H9 (cell line): ENCODE data around the gene HNRNPH1. TPM values are rescaled to one million over a fixed set of nuclear protein-coding genes. Genes with fewer than 3 reads are reported as not detected.

Experiments used
- DNase-seq: peaks from one replicate; pipeline ENCODE4 v3.0.0-alpha.2; 2017
- H2AFZ ChIP-seq: one replicate; pipeline ENCODE4 v1.6.1; 2013; ENCODE audit warnings: mild to moderate bottlenecking, low read length, control low read depth, moderate library complexity
- H2AK5ac ChIP-seq: 2 replicates; pipeline ENCODE4 v1.6.1; 2013; ENCODE audit warnings: low read length, control low read depth, mixed read lengths; ENCODE audit not compliant: insufficient read length
- H2BK120ac ChIP-seq: one replicate; pipeline ENCODE4 v1.6.1; 2013; ENCODE audit warnings: low read depth, mild to moderate bottlenecking, low read length, control low read depth, inconsistent platforms; ENCODE audit not compliant: poor library complexity, severe bottlenecking
- H2BK12ac ChIP-seq: 2 replicates; pipeline ENCODE4 v1.6.1; 2013; ENCODE audit warnings: low read length, control low read depth, mixed read lengths, low read depth; ENCODE audit not compliant: insufficient read length
- H2BK15ac ChIP-seq: 2 replicates; pipeline ENCODE4 v1.6.1; 2013; ENCODE audit warnings: low read depth, low read length, control low read depth
- H2BK20ac ChIP-seq: one replicate; pipeline ENCODE4 v1.6.1; 2013; ENCODE audit warnings: low read depth, mild to moderate bottlenecking, low read length, control low read depth, inconsistent platforms; ENCODE audit not compliant: poor library complexity, severe bottlenecking
- H2BK5ac ChIP-seq: 2 replicates; pipeline ENCODE4 v1.6.1; 2013; ENCODE audit warnings: low read length, control low read depth, mixed read lengths; ENCODE audit not compliant: insufficient read length
- H3K14ac ChIP-seq: 2 replicates; pipeline ENCODE4 v1.6.1; 2013; ENCODE audit warnings: low read length, control low read depth; ENCODE audit not compliant: insufficient read depth
- H3K18ac ChIP-seq: 2 replicates; pipeline ENCODE4 v1.6.1; 2013; ENCODE audit warnings: low read depth, mild to moderate bottlenecking, mixed read lengths, low read length, control low read depth; ENCODE audit not compliant: insufficient read length
- H3K23ac ChIP-seq: 2 replicates; pipeline ENCODE4 v1.6.1; 2013; ENCODE audit warnings: low read length, control low read depth, mixed read lengths, low read depth; ENCODE audit not compliant: insufficient read length
- H3K23me2 ChIP-seq: 2 replicates; pipeline ENCODE4 v1.6.1; 2013; ENCODE audit warnings: low read depth, mild to moderate bottlenecking, mixed read lengths, low read length, control low read depth; ENCODE audit not compliant: insufficient read length, poor library complexity, severe bottlenecking
- H3K27ac ChIP-seq: 2 replicates; pipeline ENCODE4 v1.5.1; 2013; ENCODE audit warnings: low read length, control low read depth, mixed read lengths, low read depth; ENCODE audit not compliant: insufficient read length
- H3K27me3 ChIP-seq: 2 replicates; pipeline ENCODE4 v1.6.1; 2013; ENCODE audit warnings: low read length, control low read depth, inconsistent platforms; ENCODE audit not compliant: insufficient read depth
- H3K4ac ChIP-seq: 2 replicates; pipeline ENCODE4 v1.6.1; 2013; ENCODE audit warnings: low read depth, mild to moderate bottlenecking, control low read depth, inconsistent platforms, low read length, moderate library complexity
- H3K4me1 ChIP-seq: 2 replicates; pipeline ENCODE4 v1.6.1; 2013; ENCODE audit warnings: low read length, control low read depth, inconsistent platforms; ENCODE audit not compliant: insufficient read depth
- H3K4me2 ChIP-seq: 2 replicates; pipeline ENCODE4 v1.6.1; 2013; ENCODE audit warnings: low read length, control low read depth, mixed read lengths; ENCODE audit not compliant: insufficient read length, insufficient read depth
- H3K56ac ChIP-seq: 2 replicates; pipeline ENCODE4 v1.6.1; 2013; ENCODE audit warnings: low read depth, mild to moderate bottlenecking, mixed read lengths, low read length, control low read depth; ENCODE audit not compliant: insufficient read length
- H3K79me1 ChIP-seq: 2 replicates; pipeline ENCODE4 v1.6.1; 2013; ENCODE audit warnings: low read depth, mild to moderate bottlenecking, moderate library complexity, low read length, control low read depth, inconsistent platforms; ENCODE audit not compliant: insufficient read depth, poor library complexity, severe bottlenecking
- H3K79me2 ChIP-seq: 2 replicates; pipeline ENCODE4 v1.6.1; 2013; ENCODE audit warnings: low read length, control low read depth, inconsistent platforms; ENCODE audit not compliant: insufficient read depth
- H3K9ac ChIP-seq: 2 replicates; pipeline ENCODE4 v1.6.1; 2013; ENCODE audit warnings: low read length, control low read depth, mixed read lengths; ENCODE audit not compliant: insufficient read length; ENCODE audit errors: extremely low read depth
- H3K9me3 ChIP-seq: one replicate; pipeline ENCODE4 v1.6.1; 2013; ENCODE audit warnings: low read depth, low read length, inconsistent platforms; ENCODE audit not compliant: control insufficient read depth
- H3T11ph ChIP-seq: one replicate; pipeline ENCODE4 v1.6.1; 2013; ENCODE audit warnings: mild to moderate bottlenecking, low read length, control low read depth, inconsistent platforms
- H4K20me1 ChIP-seq: one replicate; pipeline ENCODE4 v1.6.1; 2013; ENCODE audit not compliant: control insufficient read depth, insufficient read length, insufficient read depth
- H4K5ac ChIP-seq: 2 replicates; pipeline ENCODE4 v1.6.1; 2013; ENCODE audit warnings: low read depth, mild to moderate bottlenecking, mixed read lengths, low read length, control low read depth; ENCODE audit not compliant: insufficient read length
- H4K8ac ChIP-seq: replicated peaks from 2 replicates; pipeline ENCODE4 v1.6.1; 2013; ENCODE audit warnings: low read length, control low read depth, mixed read lengths, low read depth; ENCODE audit not compliant: insufficient read length
- H4K91ac ChIP-seq: 2 replicates; pipeline ENCODE4 v1.6.1; 2013; ENCODE audit warnings: low read depth, mild to moderate bottlenecking, moderate library complexity, mixed read lengths, low read length, control low read depth; ENCODE audit not compliant: insufficient read length
- H3K27ac Mint-ChIP-seq, 3 experiments: 2 replicates in 2 of 3; 3 replicates in 1 of 3; pipeline ENCODE4 v1.8.0; 2020 to 2021; ENCODE audit warnings: mixed read lengths in 3 of 3, mild to moderate bottlenecking in 1 of 3, moderate library complexity in 1 of 3
- H3K27me3 Mint-ChIP-seq: 2 replicates; pipeline ENCODE4 v1.8.0; 2021; ENCODE audit warnings: low read depth, mild to moderate bottlenecking, moderate library complexity, mixed read lengths
- H3K36me3 Mint-ChIP-seq, 3 experiments: 2 replicates in 2 of 3; 3 replicates in 1 of 3; pipeline ENCODE4 v1.8.0; 2020 to 2021; ENCODE audit warnings: low read depth in 3 of 3, mixed read lengths in 3 of 3; ENCODE audit not compliant: insufficient read depth in 1 of 3
- H3K4me1 Mint-ChIP-seq, 2 experiments: 2 replicates each; pipeline ENCODE4 v1.8.0; 2020; ENCODE audit warnings: mixed read lengths in 2 of 2
- H3K4me3 Mint-ChIP-seq, 2 experiments: 2 replicates in 1 of 2; 3 replicates in 1 of 2; pipeline ENCODE4 v1.8.0; 2020 to 2021; ENCODE audit warnings: mild to moderate bottlenecking in 2 of 2, mixed read lengths in 2 of 2, moderate library complexity in 1 of 2
- H3K9me3 Mint-ChIP-seq, 2 experiments: 2 replicates in 1 of 2; 3 replicates in 1 of 2; pipeline ENCODE4 v1.8.0; 2020; ENCODE audit warnings: mild to moderate bottlenecking in 2 of 2, mixed read lengths in 2 of 2, moderate library complexity in 1 of 2
- WGBS: extraction: QIAGEN DNeasy Blood & Tissue Kit; methylation state at CpG from one replicate; pipeline ENCODE4 v1.1.7; 2013; ENCODE audit warnings: missing lambda C conversion rate, low lambda C conversion rate, mixed read lengths; ENCODE audit not compliant: insufficient read length; ENCODE audit errors: extremely low coverage; 5-methylcytosine and 5-hydroxymethylcytosine counted together
- total RNA-seq: library from RNA; stranded (reverse); gene quantifications from 2 replicates; pipeline ENCODE4 v1.2.1, GENCODE V29; 2021
- TF ChIP-seq, protein P1 (sequence below): fragments of 200-600 bp; sonication (generic); conservative IDR thresholded peaks from 3 replicates; pipeline ENCODE4 v1.8.0; 2021; ENCODE audit warnings: antibody characterized with exemption, mild to moderate bottlenecking

HNRNPH1 gene
- total RNA-seq, 1 experiment from 2014 or later = 1,066 TPM

DNA sequence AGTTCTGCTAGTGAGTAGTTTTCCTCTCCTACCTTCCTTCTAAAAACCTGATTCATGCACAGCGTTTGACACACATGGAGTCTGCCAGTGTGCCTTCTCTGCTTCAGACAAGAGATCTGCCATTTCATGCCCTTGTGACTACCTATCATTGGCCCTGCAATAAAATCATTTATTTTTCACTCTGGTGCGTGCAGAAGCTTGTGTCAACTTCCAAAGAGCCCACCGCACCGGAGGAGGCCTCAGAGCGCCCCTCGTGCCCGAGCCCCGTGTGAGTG, 13.7 kb downstream of the HNRNPH1 start:
- Mint-ChIP-seq H3K27me3 (peaks cover 1% of the 10 kb centered on the region), H3K9me3 (no peaks in the 10 kb centered on the region; a peak in 1 of 5 replicates), H3K27ac (peak overlapping the region in 1 of 3 experiments; percentile 71; a peak in 2 of 7 replicates), H3K4me1 (peaks cover 14 to 17% of the 10 kb centered on the region in 2 experiments), H3K4me3 (no peak overlapping the region), H3K36me3 (peaks cover 36 to 94% (median 73%) of the 10 kb centered on the region in 3 experiments)
- H3K4me1 ChIP-seq = no peaks in the 10 kb centered on the region
- TF ChIP-seq, protein P1, sequence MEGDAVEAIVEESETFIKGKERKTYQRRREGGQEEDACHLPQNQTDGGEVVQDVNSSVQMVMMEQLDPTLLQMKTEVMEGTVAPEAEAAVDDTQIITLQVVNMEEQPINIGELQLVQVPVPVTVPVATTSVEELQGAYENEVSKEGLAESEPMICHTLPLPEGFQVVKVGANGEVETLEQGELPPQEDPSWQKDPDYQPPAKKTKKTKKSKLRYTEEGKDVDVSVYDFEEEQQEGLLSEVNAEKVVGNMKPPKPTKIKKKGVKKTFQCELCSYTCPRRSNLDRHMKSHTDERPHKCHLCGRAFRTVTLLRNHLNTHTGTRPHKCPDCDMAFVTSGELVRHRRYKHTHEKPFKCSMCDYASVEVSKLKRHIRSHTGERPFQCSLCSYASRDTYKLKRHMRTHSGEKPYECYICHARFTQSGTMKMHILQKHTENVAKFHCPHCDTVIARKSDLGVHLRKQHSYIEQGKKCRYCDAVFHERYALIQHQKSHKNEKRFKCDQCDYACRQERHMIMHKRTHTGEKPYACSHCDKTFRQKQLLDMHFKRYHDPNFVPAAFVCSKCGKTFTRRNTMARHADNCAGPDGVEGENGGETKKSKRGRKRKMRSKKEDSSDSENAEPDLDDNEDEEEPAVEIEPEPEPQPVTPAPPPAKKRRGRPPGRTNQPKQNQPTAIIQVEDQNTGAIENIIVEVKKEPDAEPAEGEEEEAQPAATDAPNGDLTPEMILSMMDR = no peak
- H3T11ph ChIP-seq = no peak overlapping the region
- H2BK15ac ChIP-seq = no peak overlapping the region
- no peak overlapping the region for H3K4ac ChIP-seq
- no peak overlapping the region for H2BK20ac ChIP-seq
- no peak overlapping the region for H2BK12ac ChIP-seq
- no peaks in the 10 kb centered on the region for H3K79me2 ChIP-seq
- H2BK5ac ChIP-seq = no peak overlapping the region
- H3K79me1 ChIP-seq = no peaks in the 10 kb centered on the region
- H3K4me2 ChIP-seq = no peak overlapping the region
- H3K9me3 ChIP-seq = no peaks in the 10 kb centered on the region
- H3K56ac ChIP-seq = no peak overlapping the region
- no peak overlapping the region for H3K23ac ChIP-seq
- H4K5ac ChIP-seq = no peak overlapping the region
- no peak overlapping the region for H4K8ac ChIP-seq
- H3K27ac ChIP-seq = no peak overlapping the region
- no peaks in the 10 kb centered on the region for H3K27me3 ChIP-seq
- H3K18ac ChIP-seq = no peak overlapping the region
- WGBS = no CpG with 5 or more reads among the region's 8 CpGs
- H4K20me1 ChIP-seq = no peaks in the 10 kb centered on the region
- no peak overlapping the region for H4K91ac ChIP-seq
- no peaks in the 10 kb centered on the region for H3K23me2 ChIP-seq
- no peak overlapping the region for H2AFZ ChIP-seq
- H3K14ac ChIP-seq = no peak overlapping the region
- H2AK5ac ChIP-seq = no peak overlapping the region
- DNase-seq = no peak
- H3K9ac ChIP-seq = no peak overlapping the region
- no peak overlapping the region for H2BK120ac ChIP-seq
